Endothelial cell of umbilical vein (primary cell): ENCODE data around the gene BMPR1A. TPM values are rescaled to one million over a fixed set of nuclear protein-coding genes. Genes with fewer than 3 reads are reported as not detected.
"Not testable (repeated sequence)": the region's sequence is repeated elsewhere in the genome, so short reads cannot be mapped to it uniquely, and the experiment has no call there.

Experiments used
- BruUV-seq: library from RNA; stranded (reverse); fragments of 400-500 nt; replicated peaks from 2 replicates; lab custom pipeline; 2021; lab: Mats Ljungman, UMichigan
- CTCF ChIA-PET: fragments of 300-600, 350-600 bp; sonication (Branson Sonifier 250); formaldehyde crosslinking; loops from one replicate; lab custom pipeline; 2021; ENCODE audit warnings: antibody characterized with exemption, inconsistent platforms; lab: Charles Lee
- POLR2A ChIA-PET: fragments of 300-600, 350-600 bp; sonication (Branson Sonifier 250); formaldehyde crosslinking; loops from one replicate; lab custom pipeline; 2021; ENCODE audit warnings: antibody characterized with exemption, inconsistent platforms; lab: Charles Lee
- DNase-seq: peaks from one replicate; pipeline ENCODE4 v3.0.0-alpha.2; 2011; ENCODE audit warnings: low read depth, low spot score
- FAIRE-seq: peaks from 2 replicates; lab custom pipeline; 2011; peaks lifted over from hg19 to GRCh38; lab: Jason Lieb, UNC
- H2AFZ ChIP-seq: 2 replicates; pipeline ENCODE4 v1.6.0; 2012; ENCODE audit warnings: low read depth, low read length, control low read depth, inconsistent platforms
- H3K27ac ChIP-seq: 2 replicates; pipeline ENCODE4 v1.5.1; 2011; ENCODE audit warnings: low read depth, mild to moderate bottlenecking, control low read depth, low read length, moderate library complexity; ENCODE audit not compliant: insufficient read depth
- H3K27me3 ChIP-seq, 2 experiments: 2 replicates each; pipeline versions ENCODE4 v1.6.0 to v1.6.1; 2011; ENCODE audit warnings: low read length in 2 of 2, mixed read lengths in 1 of 2; ENCODE audit not compliant: control insufficient read depth in 2 of 2, insufficient read depth in 2 of 2
- H3K36me3 ChIP-seq, 2 experiments: 2 replicates in 1 of 2; 3 replicates in 1 of 2; pipeline ENCODE4 v1.5.1; 2011; ENCODE audit warnings: low read length in 2 of 2, mild to moderate bottlenecking in 1 of 2, moderate library complexity in 1 of 2; ENCODE audit not compliant: control insufficient read depth in 2 of 2, insufficient read depth in 2 of 2; ENCODE audit errors: extremely low read depth in 1 of 2
- H3K4me1 ChIP-seq: 3 replicates; pipeline ENCODE4 v1.5.1; 2011; ENCODE audit warnings: mild to moderate bottlenecking, low read length; ENCODE audit not compliant: control insufficient read depth, insufficient read depth; ENCODE audit errors: extremely low read depth
- H3K4me2 ChIP-seq: 2 replicates; pipeline ENCODE4 v1.6.1; 2011; ENCODE audit warnings: low read length, control low read depth, mixed read lengths; ENCODE audit not compliant: insufficient read depth
- H3K4me3 ChIP-seq, 3 experiments: fragments of 200-600 bp in 1 of 3; sonication (generic), shearing (Covaris generic) in 1 of 3; replicated peaks in 1 of 3; 2 replicates each; pipeline ENCODE4 v1.5.1; 2011 to 2016; ENCODE audit warnings: control low read depth in 3 of 3, low read length in 3 of 3, mild to moderate bottlenecking in 2 of 3, inconsistent platforms in 1 of 3, low read depth in 1 of 3, moderate library complexity in 1 of 3; ENCODE audit not compliant: insufficient read depth in 1 of 3
- H3K79me2 ChIP-seq: 2 replicates; pipeline ENCODE4 v1.6.0; 2012; ENCODE audit warnings: low read length, inconsistent platforms; ENCODE audit not compliant: control insufficient read depth, insufficient read depth
- H3K9ac ChIP-seq: replicated peaks from 2 replicates; pipeline ENCODE3; 2011; ENCODE audit warnings: low read length, control low read depth; ENCODE audit not compliant: insufficient read depth; ENCODE audit errors: extremely low read depth
- H3K9me1 ChIP-seq: replicated peaks from 3 replicates; pipeline ENCODE4 v1.6.0; 2011; ENCODE audit warnings: mild to moderate bottlenecking, low read length; ENCODE audit not compliant: control insufficient read depth, insufficient read depth; ENCODE audit errors: extremely low read depth
- H3K9me3 ChIP-seq: replicated peaks from 2 replicates; pipeline ENCODE4 v1.5.1; 2012; ENCODE audit warnings: low read length, inconsistent platforms; ENCODE audit not compliant: control insufficient read depth, insufficient read depth
- H4K20me1 ChIP-seq: replicated peaks from 2 replicates; pipeline ENCODE3; 2011; ENCODE audit warnings: mild to moderate bottlenecking, low read length; ENCODE audit not compliant: control insufficient read depth, insufficient read depth; ENCODE audit errors: extremely low read depth
- CTCF ChIP-seq, 2 donors: IDR thresholded peaks; 1 replicate in 1 of 2; 2 replicates in 1 of 2; pipeline ENCODE4 v1.5.1; 2011; ENCODE audit warnings: low read length in 2 of 2, mild to moderate bottlenecking in 2 of 2, moderate library complexity in 2 of 2, control low read depth in 1 of 2, inconsistent platforms in 1 of 2, low read depth in 1 of 2; ENCODE audit not compliant: insufficient read depth in 1 of 2; ENCODE audit errors: extremely low read depth in 1 of 2
- EZH2 ChIP-seq: IDR thresholded peaks from 2 replicates; pipeline ENCODE4 v1.6.1; 2012; ENCODE audit warnings: borderline replicate concordance, low read depth, mild to moderate bottlenecking, moderate library complexity, low read length, inconsistent platforms; ENCODE audit not compliant: severe bottlenecking
- FOS ChIP-seq: IDR thresholded peaks from 2 replicates; pipeline ENCODE4 v1.6.1; 2011; ENCODE audit warnings: mild to moderate bottlenecking, low read length, moderate library complexity, borderline replicate concordance; ENCODE audit not compliant: insufficient read depth
- GATA2 ChIP-seq: IDR thresholded peaks from 2 replicates; pipeline ENCODE4 v1.7.0; 2011; ENCODE audit warnings: low read depth, mild to moderate bottlenecking, moderate library complexity, mixed read lengths, low read length; ENCODE audit not compliant: insufficient read length, insufficient read depth
- JUN ChIP-seq: IDR thresholded peaks from 2 replicates; pipeline ENCODE4 v1.6.1; 2011; ENCODE audit warnings: borderline replicate concordance, low read depth; ENCODE audit not compliant: insufficient read length, insufficient read depth
- MAX ChIP-seq: IDR thresholded peaks from 2 replicates; pipeline ENCODE4 v1.6.1; 2011; ENCODE audit not compliant: insufficient read depth, insufficient read length
- MYC ChIP-seq: IDR thresholded peaks from one replicate; pipeline ENCODE4 v1.6.1; 2011; ENCODE audit warnings: mild to moderate bottlenecking, low read depth, low read length
- POLR2A ChIP-seq: IDR thresholded peaks from 2 replicates; pipeline ENCODE4 v1.6.1; 2012; ENCODE audit warnings: low read depth, mild to moderate bottlenecking, control low read depth, low read length
- POLR2AphosphoS5 ChIP-seq: IDR thresholded peaks from 2 replicates; pipeline ENCODE4 v1.6.1; 2012; ENCODE audit warnings: low read depth, mild to moderate bottlenecking, control low read depth, low read length, moderate library complexity; ENCODE audit not compliant: insufficient read depth
- dilution Hi-C: fragments of 300-500 bp; cut with MboI; formaldehyde crosslinking; loops from one replicate; pipeline ENCODE4 v1.15.0; 2019; ENCODE audit warnings: low sequenced_read_pairs; ENCODE audit not compliant: extremely low pct_ligation_motif_present
- intact Hi-C: fragments of 100-400 bp; cut with micrococcal nuclease; formaldehyde crosslinking; loops from one replicate; pipeline ENCODE4 v1.10.0; 2022
- polyA plus RNA-seq, 4 experiments: library from polyadenylated mRNA; depleted of rRNA in 3 of 4; stranded (reverse) in 3 of 4; unstranded in 1 of 4; fragments of >200 nt; gene quantifications; 2 replicates each; pipeline versions ENCODE4 v1.2.1 to v1.2.3, GENCODE V29; 2011 to 2012; ENCODE audit warnings: missing spikeins in 1 of 4
- total RNA-seq: library from RNA; stranded (reverse); gene quantifications from 2 replicates; pipeline ENCODE4 v1.2.3, GENCODE V29; 2021

BMPR1A gene
- total and polyA plus RNA-seq, 2 donors (not counting 3 experiments of a cell fraction or from before 2014, with no cell fraction given), result not detected

- dilution Hi-C loops, result no loop called here
- H2AFZ ChIP-seq, result no peak overlapping the region
Observed at GRCh38 chr10:86976362-86977056, 220.1 kb downstream of the BMPR1A start.

GRCh38 chr10:86978457-86978856, 222.0 kb downstream of the BMPR1A start:
- FAIRE-seq, POLR2A ChIA-PET: not testable (repeated sequence)
- CTCF ChIA-PET, result interaction anchor here (1.7 kb wide), 1 partner anchor 9 kb away, joined by 4 read pairs; no protein-coding TSS in a partner anchor

More at GRCh38 chr10:86976362-86977056, 220.1 kb downstream of the BMPR1A start:
- DNase-seq (no peak), FAIRE-seq (no peak)
- Histone ChIP-seq H3K36me3 (no peaks in the 10 kb centered on the region), H3K27ac (no peak overlapping the region), H4K20me1 (no peaks in the 10 kb centered on the region), H3K9me1 (no peaks in the 10 kb centered on the region), H3K9ac (no peak overlapping the region), H3K9me3 (no peaks in the 10 kb centered on the region), H3K27me3 (peaks cover 2 to 3% of the 10 kb centered on the region in 2 experiments), H3K4me2 (no peak overlapping the region), H3K4me3 (no peak overlapping the region), H3K4me1 (peaks cover 3% of the 10 kb centered on the region), H3K79me2 (no peaks in the 10 kb centered on the region)
- intact Hi-C loops, result no loop called here
- no TSS peak for BruUV-seq
- no peak for TF ChIP-seq POLR2AphosphoS5
- no peak for TF ChIP-seq FOS
- no peak for TF ChIP-seq MYC
- TF ChIP-seq GATA2, result no peak
- TF ChIP-seq JUN, result no peak
- TF ChIP-seq MAX, result no peak
- no peak for TF ChIP-seq CTCF (IDR thresholded peaks at IDR 0.05; ENCODE audit: extremely low read depth in 1 of 2, insufficient read depth in 1 of 2, low read depth in 1 of 2, low read length in 2 of 2)
- TF ChIP-seq POLR2A, result no peak
- TF ChIP-seq EZH2, result no peak
- ChIA-PET CTCF (no interaction called here), POLR2A (no interaction called here)

More at GRCh38 chr10:86978457-86978856, 222.0 kb downstream of the BMPR1A start:
- H4K20me1 ChIP-seq, H3K9me1 ChIP-seq, BruUV-seq, intact Hi-C loops, H3K36me3 ChIP-seq, H2AFZ ChIP-seq, H3K27ac ChIP-seq, H3K4me2 ChIP-seq, dilution Hi-C loops, H3K27me3 ChIP-seq, H3K4me1 ChIP-seq, H3K4me3 ChIP-seq, H3K9ac ChIP-seq, H3K79me2 ChIP-seq, DNase-seq, H3K9me3 ChIP-seq: not testable (repeated sequence)
